B cell (primary cell): Measurements from ENCODE around the gene MAD1L1.

Experiments
- EZH2 ChIP-seq: IDR thresholded peaks from 2 replicates; pipeline ENCODE4 v1.6.1; 2012; ENCODE audit warnings: borderline replicate concordance, low read depth, mild to moderate bottlenecking, moderate library complexity, low read length; ENCODE audit not compliant: insufficient read depth, poor library complexity, severe bottlenecking
- TF ChIP-seq, protein P1 (sequence below): fragments of 200-600 bp; IDR thresholded peaks from one replicate; pipeline ENCODE4 v1.8.0; 2022; ENCODE audit warnings: antibody characterized with exemption, mild to moderate bottlenecking

- TF ChIP-seq, protein P1, sequence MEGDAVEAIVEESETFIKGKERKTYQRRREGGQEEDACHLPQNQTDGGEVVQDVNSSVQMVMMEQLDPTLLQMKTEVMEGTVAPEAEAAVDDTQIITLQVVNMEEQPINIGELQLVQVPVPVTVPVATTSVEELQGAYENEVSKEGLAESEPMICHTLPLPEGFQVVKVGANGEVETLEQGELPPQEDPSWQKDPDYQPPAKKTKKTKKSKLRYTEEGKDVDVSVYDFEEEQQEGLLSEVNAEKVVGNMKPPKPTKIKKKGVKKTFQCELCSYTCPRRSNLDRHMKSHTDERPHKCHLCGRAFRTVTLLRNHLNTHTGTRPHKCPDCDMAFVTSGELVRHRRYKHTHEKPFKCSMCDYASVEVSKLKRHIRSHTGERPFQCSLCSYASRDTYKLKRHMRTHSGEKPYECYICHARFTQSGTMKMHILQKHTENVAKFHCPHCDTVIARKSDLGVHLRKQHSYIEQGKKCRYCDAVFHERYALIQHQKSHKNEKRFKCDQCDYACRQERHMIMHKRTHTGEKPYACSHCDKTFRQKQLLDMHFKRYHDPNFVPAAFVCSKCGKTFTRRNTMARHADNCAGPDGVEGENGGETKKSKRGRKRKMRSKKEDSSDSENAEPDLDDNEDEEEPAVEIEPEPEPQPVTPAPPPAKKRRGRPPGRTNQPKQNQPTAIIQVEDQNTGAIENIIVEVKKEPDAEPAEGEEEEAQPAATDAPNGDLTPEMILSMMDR = no peak
- TF ChIP-seq EZH2 = no peak
These were observed 9.1 kb upstream of the MAD1L1 start, which contains the start of the genes MRM2 and NUDT1 for GRCh38 chr7:2241580-2242540.
